ENCODE results near the gene DDR1.
A peak's percentile ranks its signal among the peaks of the same experiment; 100 is the strongest.
"Not testable (repeated sequence)": the region's sequence is repeated elsewhere in the genome, so short reads cannot be mapped to it uniquely, and the experiment has no call there.

The DDR1 gene

GRCh38 chr6:30883685-30884520 lies at the start of gene DDR1:
Gene DDR1, plus strand, starts transcription at chr6:30884519. Its CDS starts 4,211 bp downstream, at chr6:30888730.
- peak in 1 of 3 experiments; percentile 19 for DNase-seq (ENCODE audit: low read depth in 2 of 3, low spot score in 2 of 3)

DNA sequence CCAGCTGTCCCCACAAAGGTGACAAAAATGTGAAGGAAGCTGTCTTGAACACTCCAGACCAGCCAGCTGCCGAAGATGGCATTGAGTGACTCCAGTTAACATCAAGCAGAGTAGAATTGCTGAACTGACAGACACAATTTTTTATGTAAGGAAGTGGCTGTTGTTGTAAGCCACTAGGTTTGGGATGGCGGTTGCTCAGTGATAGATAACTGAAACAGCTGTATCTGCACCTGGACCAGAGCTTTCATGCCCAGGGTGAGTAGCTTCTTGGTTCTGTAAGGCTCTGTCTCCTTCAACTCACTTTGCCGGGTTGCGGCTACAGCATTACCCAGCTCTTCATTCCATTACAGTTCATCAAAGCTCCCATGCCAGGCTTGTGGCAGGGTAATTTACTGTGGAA lies 49.7 kb upstream of the DDR1 start:
- DNase-seq (ENCODE audit: low read depth in 2 of 3, low spot score in 2 of 3) = no peak

DNA sequence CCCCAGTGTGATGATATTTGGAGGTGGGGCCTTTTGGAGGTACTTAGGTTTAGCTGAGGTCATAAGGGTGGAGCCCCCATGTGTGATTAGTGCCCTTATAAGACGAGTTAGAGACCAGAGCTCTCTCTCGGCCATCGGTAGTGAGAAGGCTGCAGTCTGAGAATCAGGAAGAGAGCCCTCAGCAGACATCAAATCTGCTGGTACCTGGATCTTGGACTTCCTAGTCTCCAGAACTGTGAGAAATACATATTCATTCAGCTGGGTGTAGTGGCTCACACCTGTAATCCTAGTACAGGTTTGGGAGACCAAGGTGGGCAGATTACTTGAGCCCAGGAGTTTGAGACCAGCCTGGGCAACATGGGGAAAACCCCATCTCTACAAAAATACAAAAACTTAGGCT lies 48.7 kb upstream of the DDR1 start:
- DNase-seq (ENCODE audit: low read depth in 2 of 3, low spot score in 2 of 3) = no peak

- no peak for DNase-seq (ENCODE audit: low read depth in 2 of 3, low spot score in 2 of 3)
Observed at GRCh38 chr6:30836431-30836866, 47.9 kb upstream of the DDR1 start.

GRCh38 chr6:30836957-30837356 lies 47.4 kb upstream of the DDR1 start:
- no peak for DNase-seq (ENCODE audit: low read depth in 2 of 3, low spot score in 2 of 3)

- DNase-seq (ENCODE audit: low read depth in 2 of 3, low spot score in 2 of 3) = no peak
Observed at GRCh38 chr6:30837432-30837831, 46.9 kb upstream of the DDR1 start.

- no peak for DNase-seq (ENCODE audit: low read depth in 2 of 3, low spot score in 2 of 3)
Observed at GRCh38 chr6:30837870-30838269, 46.4 kb upstream of the DDR1 start.

- DNase-seq (ENCODE audit: low read depth in 2 of 3, low spot score in 2 of 3) = no peak
Observed at GRCh38 chr6:30839671-30840070, 44.6 kb upstream of the DDR1 start.

DNA sequence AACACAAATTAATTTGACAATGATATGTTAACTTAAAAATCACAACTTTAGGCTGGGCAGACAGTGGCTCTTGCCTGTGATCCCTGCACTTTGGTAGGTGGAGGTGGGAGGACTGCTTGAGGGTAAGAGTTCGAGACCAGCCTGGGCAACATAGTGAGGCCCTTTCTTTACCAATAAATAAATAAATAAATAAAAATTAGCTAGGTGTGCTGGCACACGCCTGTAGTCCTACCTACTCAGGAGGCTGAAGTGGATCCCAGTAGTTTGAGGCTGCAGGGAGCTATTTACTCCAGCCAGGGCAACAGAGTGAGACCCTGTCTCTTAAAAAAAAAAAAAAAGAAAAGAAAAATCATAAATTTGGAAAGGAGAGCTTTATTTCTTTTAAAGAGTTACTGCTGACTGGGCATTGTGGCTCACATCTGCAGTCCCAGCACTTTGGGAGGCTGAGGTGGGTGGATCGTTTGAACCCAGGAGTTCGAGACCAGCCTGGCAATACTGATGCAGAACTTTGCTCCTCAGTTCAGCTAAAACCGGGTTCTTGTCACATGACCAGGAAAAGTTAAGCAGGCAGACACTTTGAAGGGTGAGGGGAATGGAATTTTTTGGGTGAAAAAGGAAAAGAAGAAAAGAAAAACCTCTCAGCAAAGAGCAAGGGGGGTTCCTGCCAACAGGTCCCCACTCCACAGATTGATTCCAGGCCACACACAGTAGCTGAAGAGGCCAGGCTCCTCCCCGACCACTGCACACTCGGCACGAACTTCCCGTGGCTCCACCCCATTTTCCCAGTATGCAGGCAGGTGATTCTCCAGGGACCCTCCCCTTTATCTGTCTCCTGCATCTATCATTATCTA lies 44.0 kb upstream of the DDR1 start:
- DNase-seq (ENCODE audit: low read depth in 2 of 3, low spot score in 2 of 3) = no peak

DNA sequence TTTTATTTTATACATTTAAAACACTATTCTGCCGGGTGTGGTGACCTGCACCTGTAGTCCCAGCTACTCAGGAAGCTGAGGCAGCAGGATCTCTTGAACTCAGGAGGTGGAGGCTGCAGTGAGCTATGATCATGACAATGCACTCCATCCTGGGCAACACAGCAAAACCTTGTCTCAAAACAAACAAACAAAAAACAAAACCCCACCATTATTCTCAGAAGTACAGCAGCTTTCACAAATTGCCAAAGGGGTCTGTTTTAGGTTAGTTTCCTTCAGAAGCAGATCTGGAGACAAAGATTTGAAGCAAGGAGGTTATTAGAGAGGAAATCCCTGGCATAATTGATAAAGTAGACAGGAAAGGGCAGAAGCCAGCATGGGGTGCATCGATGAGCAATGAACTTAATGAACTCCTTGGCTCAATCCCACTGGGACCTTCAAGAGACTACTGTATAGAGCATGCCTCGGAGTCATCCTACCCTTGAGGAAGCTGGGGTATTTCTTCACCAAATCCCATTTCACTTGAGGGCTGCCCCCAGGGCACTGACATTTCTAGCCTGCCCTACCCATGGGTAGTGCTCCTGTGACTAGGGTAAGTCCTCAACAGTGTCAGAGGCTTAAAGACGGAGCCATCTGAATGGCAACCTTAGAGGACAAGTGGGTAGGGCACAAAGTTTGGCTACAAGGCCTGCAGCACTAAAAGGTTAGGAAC lies 43.2 kb upstream of the DDR1 start:
- DNase-seq (ENCODE audit: low read depth in 2 of 3, low spot score in 2 of 3) = no peak

DNA sequence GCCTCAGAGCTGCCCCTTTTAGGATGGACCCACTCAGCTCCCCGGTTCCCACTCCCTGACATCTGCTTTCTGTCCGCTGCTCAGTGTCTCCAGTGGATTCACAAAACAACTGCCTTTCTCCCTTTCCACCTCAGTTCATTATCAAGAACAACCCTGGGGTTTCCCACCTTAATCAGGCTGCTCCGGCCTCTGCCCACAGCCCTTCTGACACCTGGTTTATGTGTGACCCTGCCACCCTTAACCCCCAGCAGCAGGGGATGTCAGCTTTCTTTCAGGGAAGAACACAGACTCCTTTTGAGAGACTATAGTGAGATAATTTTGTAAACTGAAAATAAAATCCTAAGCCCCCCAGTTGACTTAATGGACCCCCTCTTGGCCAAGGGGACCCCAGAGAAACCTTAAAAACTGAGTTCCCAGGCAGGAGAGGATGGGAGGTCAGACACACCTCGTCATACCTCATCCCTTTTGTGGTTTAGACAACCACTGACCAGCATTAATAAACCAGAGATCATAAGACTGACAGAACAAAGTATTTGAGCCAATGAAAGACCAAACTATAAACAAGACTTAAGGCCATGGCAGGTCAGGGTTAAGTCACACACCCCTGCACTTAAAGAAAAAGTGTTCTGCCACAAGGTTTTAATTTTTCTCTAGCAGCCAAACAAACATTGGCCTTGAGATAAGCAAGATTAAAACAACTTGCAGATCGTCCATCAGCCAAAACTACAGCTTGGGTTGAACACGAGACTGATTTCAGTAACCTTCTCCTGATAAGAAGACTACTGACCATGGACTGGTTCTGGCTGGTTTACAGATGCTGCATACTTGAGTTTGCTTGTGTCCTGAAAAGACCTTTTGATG lies 42.4 kb upstream of the DDR1 start:
- no peak for DNase-seq (ENCODE audit: low read depth in 2 of 3, low spot score in 2 of 3)

DNA sequence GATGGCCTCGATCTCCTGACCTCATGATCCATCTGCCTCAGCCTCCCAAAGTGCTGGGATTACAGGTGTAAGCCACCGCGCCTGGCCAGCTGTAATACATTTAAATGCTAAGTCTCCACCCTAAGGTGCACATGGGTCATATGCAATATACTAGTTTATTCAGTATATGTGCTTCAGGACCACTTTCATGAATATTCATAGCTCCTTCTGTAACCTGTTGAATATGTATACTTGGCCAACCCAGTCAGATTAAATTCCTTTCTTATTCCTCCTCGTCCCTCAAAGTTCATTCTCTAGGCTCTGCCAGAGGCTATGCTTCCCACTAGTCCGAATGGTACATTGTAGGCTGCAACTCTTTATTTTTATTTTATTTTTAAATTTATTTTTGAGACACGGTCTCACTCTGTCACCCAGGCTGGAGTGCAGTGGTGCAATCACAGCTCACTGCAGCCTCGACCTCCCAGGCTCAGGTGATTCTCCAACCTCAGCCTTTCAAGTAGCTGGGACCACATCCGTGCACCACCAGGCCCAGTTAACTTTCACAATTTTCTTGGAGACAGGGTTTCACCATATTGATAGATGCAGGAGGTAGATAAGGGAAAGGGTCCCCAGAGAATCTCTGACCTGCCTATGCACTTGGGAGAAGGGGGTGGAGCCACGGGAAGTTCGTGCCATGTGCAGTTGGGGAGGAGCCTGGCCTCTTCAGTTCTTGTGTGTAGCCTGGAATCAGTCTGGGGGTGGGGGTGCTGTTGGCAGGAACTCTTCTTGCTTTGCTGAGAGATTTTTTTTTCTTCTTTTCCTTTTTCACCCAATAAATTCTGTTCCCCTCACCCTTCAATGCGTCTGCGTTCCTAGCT lies 41.3 kb upstream of the DDR1 start:
- no peak for DNase-seq (ENCODE audit: low read depth in 2 of 3, low spot score in 2 of 3)

- DNase-seq (ENCODE audit: low read depth in 2 of 3, low spot score in 2 of 3) = no peak
Observed at GRCh38 chr6:30843611-30843998, 40.7 kb upstream of the DDR1 start.

DNA sequence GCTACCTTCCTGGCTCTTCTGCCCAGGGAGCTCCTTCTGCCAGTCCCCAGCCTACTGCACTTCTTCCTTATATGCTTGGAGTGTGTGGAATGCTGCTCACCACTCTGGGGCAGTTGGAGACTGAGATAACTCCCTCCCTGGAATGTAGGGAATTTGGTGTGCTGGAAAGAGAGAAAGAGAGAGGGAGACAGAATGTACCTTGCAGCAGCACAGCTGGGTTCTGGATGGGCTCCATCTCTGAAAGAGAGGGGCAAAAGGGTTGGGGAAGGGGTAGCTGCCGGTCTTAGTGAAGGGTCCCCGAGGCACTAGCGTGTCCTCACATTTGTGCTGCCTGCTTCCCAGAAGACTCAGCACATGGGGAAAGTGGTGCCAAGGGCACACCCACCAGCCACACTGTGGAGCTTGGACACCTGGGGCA lies 40.2 kb upstream of the DDR1 start:
- DNase-seq (ENCODE audit: low read depth in 2 of 3, low spot score in 2 of 3) = no peak

DNA sequence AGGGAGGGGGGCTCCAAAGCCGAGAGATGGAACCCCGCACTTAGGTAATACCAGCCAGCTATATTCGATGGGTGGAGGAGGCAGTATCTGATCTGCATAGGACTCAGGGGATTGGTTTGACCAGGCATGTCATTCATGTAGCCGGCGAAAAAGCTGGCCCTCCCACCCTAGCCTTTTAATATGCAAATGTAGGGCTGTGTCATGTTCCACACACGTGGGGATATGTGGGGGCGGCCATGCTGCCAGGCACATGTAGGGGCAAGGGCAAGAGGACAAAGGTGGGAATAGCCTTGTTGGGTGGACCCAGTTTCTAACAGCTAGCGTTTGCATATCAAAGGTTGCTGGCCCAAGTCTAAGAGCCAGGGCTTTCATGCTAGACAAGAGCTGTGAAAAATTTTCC lies 39.1 kb upstream of the DDR1 start:
- DNase-seq (ENCODE audit: low read depth in 2 of 3, low spot score in 2 of 3) = no peak

GRCh38 chr6:30847421-30847970 lies 36.8 kb upstream of the DDR1 start:
- no peak for DNase-seq (ENCODE audit: low read depth in 2 of 3, low spot score in 2 of 3)

DNA sequence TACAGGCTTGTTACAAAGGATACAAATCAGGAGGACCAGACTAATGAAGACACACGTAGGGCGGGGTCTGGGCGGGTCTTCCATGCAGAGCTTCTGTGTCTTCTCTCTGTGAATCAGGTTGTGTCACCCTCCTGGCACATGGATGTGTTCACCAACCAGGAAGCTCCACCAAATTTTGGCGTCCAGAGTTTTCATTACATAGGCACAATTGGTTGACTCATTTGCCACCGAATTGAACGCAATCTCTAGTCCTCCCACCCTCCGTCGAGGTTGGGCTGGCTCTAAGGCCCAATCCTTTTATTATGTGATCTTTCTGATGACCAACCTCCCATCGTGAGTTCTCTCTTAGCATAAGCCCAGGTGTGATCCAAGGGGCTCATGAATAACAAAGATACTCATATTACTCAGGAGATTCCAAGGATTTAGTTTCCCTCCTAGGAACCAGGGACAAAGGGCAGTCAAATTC lies 36.3 kb upstream of the DDR1 start:
- no peak for DNase-seq (ENCODE audit: low read depth in 2 of 3, low spot score in 2 of 3)

DNA sequence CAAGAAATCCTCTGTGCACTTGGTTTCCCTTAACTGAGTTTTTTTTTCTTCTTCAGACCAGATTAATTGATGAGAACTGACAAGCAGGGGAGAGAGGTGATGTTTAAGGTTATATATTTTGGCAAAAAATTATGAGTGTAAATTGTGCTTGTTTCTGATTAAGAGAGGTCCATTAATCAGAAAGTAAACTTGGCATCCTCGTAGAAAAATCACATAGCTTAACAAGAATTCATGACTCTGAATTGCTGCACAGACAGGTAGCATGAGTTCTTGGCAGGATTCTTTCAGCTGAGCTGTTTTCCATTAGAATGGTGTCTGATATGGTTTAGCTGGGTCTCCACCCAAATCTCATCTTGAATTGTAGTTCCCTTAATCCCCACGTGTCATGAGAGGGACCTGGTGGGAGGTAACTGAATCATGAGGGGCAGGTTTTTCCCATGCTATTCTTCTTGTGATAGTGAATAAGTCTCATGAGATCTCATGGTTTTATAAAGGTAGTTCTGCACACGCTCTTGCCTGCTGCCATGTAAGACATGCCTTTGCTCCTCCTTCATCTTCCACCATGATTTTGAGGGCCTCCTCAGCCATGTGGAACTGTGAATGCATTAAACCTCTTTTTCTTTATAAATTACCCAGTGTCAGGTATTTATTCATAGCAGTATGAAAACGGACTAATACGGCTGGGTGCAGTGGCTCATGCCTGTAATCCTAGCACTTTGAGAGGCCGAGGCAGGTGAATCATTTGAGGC lies 34.2 kb upstream of the DDR1 start:
- no peak for DNase-seq (ENCODE audit: low read depth in 2 of 3, low spot score in 2 of 3)

- DNase-seq (ENCODE audit: low read depth in 2 of 3, low spot score in 2 of 3) = not testable (repeated sequence)
Observed at GRCh38 chr6:30852459-30852858, 31.9 kb upstream of the DDR1 start.

All from activated CD8-positive, alpha-beta memory T cell treated with anti-CD3 and anti-CD28 coated beads for 48 hours (primary cell).